GM21447 (cell line): ENCODE measurements around the gene ITGA2B.
"Not testable (repeated sequence)": the region's sequence is repeated elsewhere in the genome, so short reads cannot be mapped to it uniquely, and the experiment has no call there.

Experiments
- ATAC-seq: cut with Tn5 transposase; IDR thresholded peaks from one replicate; pipeline ENCODE4 v1.9.1; 2021; ENCODE audit not compliant: unreplicated experiment

ITGA2B gene

GRCh38 chr17:44369414-44370023, 19.9 kb downstream of the ITGA2B start:
- not testable (repeated sequence) for ATAC-seq

GRCh38 chr17:44368391-44369243, 20.8 kb downstream of the ITGA2B start:
- ATAC-seq, result not testable (repeated sequence)

- no peak for ATAC-seq
Observed at GRCh38 chr17:44367231-44367979, 22.0 kb downstream of the ITGA2B start.

- ATAC-seq, result not testable (repeated sequence)
Observed at GRCh38 chr17:44365051-44365450, 24.4 kb downstream of the ITGA2B start.

- ATAC-seq, result no peak
Observed at GRCh38 chr17:44363613-44364159, 25.8 kb downstream of the ITGA2B start, which contains the start of gene FAM171A2. Gene FAM171A2, minus strand, starts transcription at chr17:44363853. Its CDS starts 139 bp downstream, at chr17:44363714.

- no peak for ATAC-seq
Observed at GRCh38 chr17:44362949-44363612, 26.4 kb downstream of the ITGA2B start.

- ATAC-seq, result no peak
Observed at GRCh38 chr17:44362459-44362948, 26.9 kb downstream of the ITGA2B start.

- no peak for ATAC-seq
Observed at GRCh38 chr17:44361292-44362260, 27.9 kb downstream of the ITGA2B start.

- ATAC-seq, result no peak
Observed at GRCh38 chr17:44360826-44361225, 28.6 kb downstream of the ITGA2B start.

GRCh38 chr17:44360144-44360533, 29.3 kb downstream of the ITGA2B start:
- ATAC-seq, result no peak

- ATAC-seq, result no peak
Observed at GRCh38 chr17:44359458-44360143, 29.8 kb downstream of the ITGA2B start.

- ATAC-seq, result no peak
Observed at GRCh38 chr17:44359006-44359405, 30.4 kb downstream of the ITGA2B start.

GRCh38 chr17:44358066-44358465, 31.4 kb downstream of the ITGA2B start:
- no peak for ATAC-seq

GRCh38 chr17:44356241-44356640, 33.2 kb downstream of the ITGA2B start:
- ATAC-seq, result no peak

GRCh38 chr17:44355642-44356099, 33.8 kb downstream of the ITGA2B start:
- ATAC-seq, result no peak

GRCh38 chr17:44354582-44355561, 34.6 kb downstream of the ITGA2B start:
- no peak for ATAC-seq

- no peak for ATAC-seq
Observed at GRCh38 chr17:44353672-44354331, 35.6 kb downstream of the ITGA2B start.
